Breast epithelium (tissue), 4 donors: Measurements from ENCODE around the gene CPA5. TPM values are rescaled to one million over a fixed set of nuclear protein-coding genes. Genes with fewer than 3 reads are reported as not detected.
"Not testable (repeated sequence)": the region's sequence is repeated elsewhere in the genome, so short reads cannot be mapped to it uniquely, and the experiment has no call there.

ENCODE experiments used
- DNase-seq, 2 donors: peaks; one replicate each; pipeline ENCODE4 v3.0.0-alpha.2; 2019; ENCODE audit warnings: low spot score in 2 of 2
- H3K27ac ChIP-seq, 2 donors: fragments of 200-600 bp; sonication (generic) in 1 of 2; one replicate each; pipeline ENCODE4 v1.5.1; 2016 to 2019; ENCODE audit warnings: mild to moderate bottlenecking in 1 of 2
- H3K27me3 ChIP-seq, 2 donors: fragments of 200-600 bp; sonication (generic) in 1 of 2; one replicate each; pipeline versions ENCODE4 v1.5.1 to v1.6.0; 2017 to 2019; ENCODE audit warnings: control low read depth in 1 of 2, mild to moderate bottlenecking in 1 of 2
- H3K36me3 ChIP-seq: fragments of 200-600 bp; one replicate; pipeline ENCODE4 v1.5.1; 2019
- H3K4me1 ChIP-seq, 2 donors: fragments of 200-600 bp; sonication (generic); one replicate each; pipeline ENCODE4 v1.5.1; 2016 to 2019; ENCODE audit warnings: control low read depth in 1 of 2
- H3K4me3 ChIP-seq, 3 donors: fragments of 200-600 bp; sonication (generic); 1 replicate in 2 of 3; 2 replicates in 1 of 3; pipeline ENCODE4 v1.5.1; 2016 to 2019; ENCODE audit warnings: mild to moderate bottlenecking in 3 of 3, moderate library complexity in 2 of 3
- H3K9me3 ChIP-seq, 2 donors: fragments of 200-600 bp; sonication (generic) in 1 of 2; one replicate each; pipeline ENCODE4 v1.5.1; 2016 to 2019; ENCODE audit warnings: control low read depth in 1 of 2
- CTCF ChIP-seq, 3 donors: fragments of 450-650 bp; IDR thresholded peaks; one replicate each; pipeline ENCODE4 v1.5.1; 2016 to 2017; ENCODE audit warnings: antibody characterized with exemption in 3 of 3, mild to moderate bottlenecking in 3 of 3, moderate library complexity in 3 of 3
- POLR2A ChIP-seq: fragments of 450-650 bp; IDR thresholded peaks from one replicate; pipeline ENCODE4 v1.6.1; 2016; ENCODE audit warnings: antibody characterized with exemption, mild to moderate bottlenecking, moderate library complexity
- POLR2AphosphoS5 ChIP-seq, 3 donors: sonication (generic); formaldehyde crosslinking; IDR thresholded peaks; one replicate each; pipeline ENCODE4 v1.6.1; 2017; ENCODE audit warnings: antibody characterized with exemption in 3 of 3
- intact Hi-C: fragments of 100-400 bp; cut with DNase I; formaldehyde crosslinking; loops from one replicate; pipeline ENCODE4 v1.15.1; 2023; ENCODE audit warnings: low total_unique reads
- total RNA-seq, 3 donors: library from RNA; depleted of rRNA; stranded (reverse); fragments of >200 nt; gene quantifications; one replicate each; pipeline ENCODE4 v1.1.0, GENCODE V29; 2016

CPA5 gene
- total RNA-seq, 3 donors from 2014 or later: not detected

DNA sequence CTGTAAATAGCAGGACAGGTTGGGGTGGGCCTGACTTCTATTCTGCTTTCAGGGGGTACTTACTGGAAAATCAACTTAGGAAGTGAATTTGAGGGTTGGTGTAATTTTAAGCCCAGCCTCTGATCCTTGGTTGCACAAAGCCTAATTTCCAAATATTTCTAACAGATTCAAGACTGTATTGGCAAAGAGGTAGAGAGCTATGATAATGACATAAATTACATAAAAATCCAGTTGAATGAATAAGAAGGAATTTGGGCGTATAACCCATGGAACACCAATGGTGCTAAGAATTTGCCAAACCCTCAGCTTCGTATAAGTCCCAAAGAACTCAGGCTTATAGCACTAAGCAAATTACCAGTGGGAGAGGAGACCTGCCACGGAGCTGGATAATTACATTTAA, 39.7 kb upstream of the CPA5 start:
- Histone ChIP-seq H3K4me1 (no peaks in the 10 kb centered on the region), H3K27me3 (no peaks in the 10 kb centered on the region), H3K27ac (no peak overlapping the region), H3K36me3 (no peaks in the 10 kb centered on the region), H3K4me3 (no peak overlapping the region), H3K9me3 (no peaks in the 10 kb centered on the region)
- TF ChIP-seq POLR2AphosphoS5 (IDR thresholded peaks at IDR 0.05) (no peak), POLR2A (no peak), CTCF (IDR thresholded peaks at IDR 0.05) (no peak)
- intact Hi-C loops: no loop called here
- no peak for DNase-seq

DNA sequence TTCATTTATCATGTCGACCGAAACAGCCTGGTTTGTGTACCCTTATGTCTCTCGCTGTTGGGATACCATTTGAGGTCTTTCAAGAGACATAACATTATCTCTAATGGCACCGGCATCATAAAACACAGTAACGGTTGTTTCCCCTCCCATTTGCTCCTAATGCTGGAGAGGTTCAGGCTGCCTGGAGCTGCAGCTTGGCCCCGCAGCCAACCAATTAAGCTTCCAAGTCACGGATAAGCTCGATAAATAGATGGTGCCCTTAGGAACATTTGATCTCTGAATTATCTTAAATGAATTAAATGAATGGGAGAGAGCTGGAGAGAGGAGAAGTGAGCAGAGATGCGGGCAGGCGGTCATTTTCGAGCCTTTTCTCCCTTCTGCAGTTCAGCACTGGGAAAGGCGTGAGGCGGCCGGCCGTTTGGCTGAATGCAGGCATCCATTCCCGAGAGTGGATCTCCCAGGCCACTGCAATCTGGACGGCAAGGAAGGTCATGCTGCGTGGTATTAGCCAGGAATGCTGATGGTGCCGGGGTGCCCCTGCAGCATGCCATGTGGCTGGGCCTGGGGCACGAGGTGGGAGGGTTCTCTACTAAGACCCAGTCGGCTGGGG, 39.1 kb upstream of the CPA5 start:
- intact Hi-C loops: loop anchor here (1.0 kb wide), 1 partner anchor 7 kb away; no protein-coding TSS in a partner anchor
- H3K9me3 ChIP-seq: no peaks in the 10 kb centered on the region
- no peaks in the 10 kb centered on the region for H3K27me3 ChIP-seq
- no peak overlapping the region for H3K4me3 ChIP-seq
- H3K4me1 ChIP-seq: no peaks in the 10 kb centered on the region
- H3K36me3 ChIP-seq: no peaks in the 10 kb centered on the region
- no peak for TF ChIP-seq POLR2A
- no peak for TF ChIP-seq CTCF (IDR thresholded peaks at IDR 0.05)
- no peak for TF ChIP-seq POLR2AphosphoS5 (IDR thresholded peaks at IDR 0.05)
- no peak for DNase-seq
- H3K27ac ChIP-seq: no peak overlapping the region

- H3K27me3 ChIP-seq: no peaks in the 10 kb centered on the region
- no peak for DNase-seq
- H3K4me1 ChIP-seq: no peaks in the 10 kb centered on the region
- TF ChIP-seq POLR2AphosphoS5 (IDR thresholded peaks at IDR 0.05) (no peak), CTCF (IDR thresholded peaks at IDR 0.05) (no peak), POLR2A (no peak)
- no peaks in the 10 kb centered on the region for H3K36me3 ChIP-seq
- no peak overlapping the region for H3K27ac ChIP-seq
- no peaks in the 10 kb centered on the region for H3K9me3 ChIP-seq
- no peak overlapping the region for H3K4me3 ChIP-seq
- intact Hi-C loops: no loop called here
These were observed 34.6 kb upstream of the CPA5 start for GRCh38 chr7:130309986-130310385.

DNA sequence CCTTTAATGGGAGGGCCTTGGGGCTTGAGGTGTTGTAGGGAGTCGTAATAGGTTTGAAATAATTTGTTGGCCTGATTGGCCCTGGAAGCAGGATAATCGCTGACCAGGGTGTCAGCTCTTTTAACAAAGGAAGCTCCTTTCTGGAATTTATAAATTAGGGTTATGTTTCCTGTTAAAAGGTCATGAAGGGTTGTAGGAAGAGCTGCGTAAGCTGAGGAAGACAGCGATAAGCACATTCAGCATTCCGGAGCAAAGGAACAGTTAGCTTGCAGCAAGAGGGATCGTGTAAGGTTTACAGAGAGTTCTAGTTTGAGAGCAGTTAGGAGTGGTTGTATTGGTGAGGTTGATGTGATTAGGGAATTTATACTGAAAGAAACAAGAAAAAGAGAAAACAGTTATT, 30.3 kb upstream of the CPA5 start:
- Histone ChIP-seq H3K27me3 (no peaks in the 10 kb centered on the region), H3K9me3 (no peaks in the 10 kb centered on the region), H3K4me3 (no peak overlapping the region), H3K4me1 (no peaks in the 10 kb centered on the region), H3K36me3 (no peaks in the 10 kb centered on the region), H3K27ac (no peak overlapping the region)
- TF ChIP-seq CTCF (IDR thresholded peaks at IDR 0.05) (no peak), POLR2A (no peak), POLR2AphosphoS5 (IDR thresholded peaks at IDR 0.05) (no peak)
- no peak for DNase-seq
- intact Hi-C loops: no loop called here

GRCh38 chr7:130319541-130319940, 25.1 kb upstream of the CPA5 start:
- Histone ChIP-seq H3K4me3 (no peak overlapping the region), H3K4me1 (no peaks in the 10 kb centered on the region), H3K9me3 (no peaks in the 10 kb centered on the region), H3K27ac (no peak overlapping the region), H3K27me3 (no peaks in the 10 kb centered on the region), H3K36me3 (no peaks in the 10 kb centered on the region)
- intact Hi-C loops: no loop called here
- TF ChIP-seq POLR2A: no peak
- no peak for TF ChIP-seq CTCF (IDR thresholded peaks at IDR 0.05)
- no peak for DNase-seq

DNA sequence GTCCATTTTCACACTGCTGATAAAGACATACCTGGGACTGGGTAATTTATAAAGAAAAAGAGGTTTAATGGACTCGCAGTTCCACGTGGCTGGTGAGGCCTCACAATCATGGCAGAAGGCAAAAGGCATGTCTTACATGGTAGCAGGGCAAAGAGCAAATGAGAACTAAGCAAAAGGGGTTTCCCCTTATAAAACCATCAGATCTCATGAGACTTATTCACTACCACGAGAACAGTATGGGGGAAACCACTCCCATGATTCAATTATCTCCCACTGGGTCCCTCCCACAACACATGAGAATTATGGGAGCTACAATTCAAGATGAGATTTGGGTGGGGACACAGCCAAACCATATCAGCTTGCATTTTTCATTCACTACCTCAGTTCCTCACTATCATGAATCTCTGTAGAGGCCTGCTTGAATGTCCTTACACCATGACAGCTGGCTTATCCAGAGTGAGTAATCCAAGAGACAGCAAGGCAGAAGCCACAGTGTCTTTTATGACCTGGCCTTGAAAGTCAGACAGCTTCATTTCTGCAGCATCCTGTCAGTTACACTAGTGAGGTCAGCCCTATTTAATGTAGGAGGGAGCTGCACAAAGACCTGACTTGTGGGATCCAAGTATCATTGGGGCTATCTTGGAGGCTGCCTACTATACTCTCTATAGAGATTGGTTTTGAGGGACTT, 22.9 kb upstream of the CPA5 start:
- H3K9me3 ChIP-seq, H3K36me3 ChIP-seq, H3K4me1 ChIP-seq, H3K27me3 ChIP-seq, intact Hi-C loops, H3K4me3 ChIP-seq, H3K27ac ChIP-seq, DNase-seq: not testable (repeated sequence)
